Left ventricle myocardium inferior (tissue), 1 donor: ENCODE measurements around the gene CDHR4. TPM values are rescaled to one million over a fixed set of nuclear protein-coding genes. Genes with fewer than 3 reads are reported as not detected.
"Not testable (repeated sequence)": the region's sequence is repeated elsewhere in the genome, so short reads cannot be mapped to it uniquely, and the experiment has no call there.

Experiments
- DNase-seq: peaks from one replicate; pipeline ENCODE4 v3.0.0-alpha.2; 2020
- H3K27ac ChIP-seq: fragments of 200-600 bp; replicated peaks from 2 replicates; pipeline ENCODE4 v1.8.0; 2021
- H3K27me3 ChIP-seq: fragments of 200-600 bp; 2 replicates; pipeline ENCODE4 v1.8.0; 2021; ENCODE audit warnings: low read depth
- H3K36me3 ChIP-seq: fragments of 200-600 bp; 2 replicates; pipeline ENCODE4 v1.8.0; 2021
- H3K4me1 ChIP-seq: fragments of 200-600 bp; 2 replicates; pipeline ENCODE4 v1.8.0; 2021
- H3K4me3 ChIP-seq: fragments of 200-600 bp; 2 replicates; pipeline ENCODE4 v1.8.0; 2021; ENCODE audit warnings: mild to moderate bottlenecking, moderate library complexity
- H3K9me3 ChIP-seq: fragments of 200-600 bp; replicated peaks from 2 replicates; pipeline ENCODE4 v1.8.0; 2021
- intact Hi-C: fragments of 100-400 bp; cut with micrococcal nuclease; formaldehyde crosslinking; loops from one replicate; pipeline ENCODE4 v1.11.0; 2022
- total RNA-seq: library from RNA; stranded (reverse); fragmentation: NEBNext Ultra II Directional; extraction: Animal tissue kit (Norgen Biotek cat#: 25700); gene quantifications from one replicate; pipeline ENCODE4 v1.2.1, GENCODE V29; 2021
- TF ChIP-seq, protein P1 (sequence below): fragments of 200-600 bp; IDR thresholded peaks from 2 replicates; pipeline ENCODE4 v1.8.0; 2021; ENCODE audit warnings: antibody characterized with exemption, mild to moderate bottlenecking, borderline replicate concordance
- donor health status: DM: no; HTN: yes; CAD: no; lungs with severe emphysema.

The CDHR4 gene
- total RNA-seq, 1 donor from 2014 or later = not detected

DNA sequence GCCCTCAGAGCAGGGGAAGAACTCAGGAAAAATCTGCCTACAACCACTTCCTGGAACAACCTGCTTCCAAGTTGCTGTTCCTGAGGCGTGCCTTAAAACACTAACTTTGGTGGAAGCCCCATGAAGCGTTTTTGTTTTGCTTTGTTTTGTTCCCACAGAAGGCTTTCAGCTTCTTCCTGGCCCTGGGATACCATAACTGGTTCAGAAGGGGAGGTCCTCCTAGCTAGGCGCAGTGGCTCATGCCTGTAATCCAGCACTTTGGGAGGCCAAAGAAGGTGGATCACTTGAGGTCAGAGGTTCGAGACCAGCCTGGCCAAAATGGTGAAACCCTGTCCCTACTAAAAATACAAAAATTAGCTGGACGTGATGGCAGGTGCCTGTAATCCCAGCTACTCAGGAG, 12.1 kb downstream of the CDHR4 start:
- H3K27me3 ChIP-seq = no peaks in the 10 kb centered on the region
- peaks cover 46% of the 10 kb centered on the region for H3K4me1 ChIP-seq
- H3K36me3 ChIP-seq = peaks cover 9% of the 10 kb centered on the region
- peak overlapping the region; percentile 96 for H3K27ac ChIP-seq
- H3K9me3 ChIP-seq = no peaks in the 10 kb centered on the region
- DNase-seq = no peak
- intact Hi-C loops = no loop called here
- no peak overlapping the region for H3K4me3 ChIP-seq
- TF ChIP-seq, protein P1, sequence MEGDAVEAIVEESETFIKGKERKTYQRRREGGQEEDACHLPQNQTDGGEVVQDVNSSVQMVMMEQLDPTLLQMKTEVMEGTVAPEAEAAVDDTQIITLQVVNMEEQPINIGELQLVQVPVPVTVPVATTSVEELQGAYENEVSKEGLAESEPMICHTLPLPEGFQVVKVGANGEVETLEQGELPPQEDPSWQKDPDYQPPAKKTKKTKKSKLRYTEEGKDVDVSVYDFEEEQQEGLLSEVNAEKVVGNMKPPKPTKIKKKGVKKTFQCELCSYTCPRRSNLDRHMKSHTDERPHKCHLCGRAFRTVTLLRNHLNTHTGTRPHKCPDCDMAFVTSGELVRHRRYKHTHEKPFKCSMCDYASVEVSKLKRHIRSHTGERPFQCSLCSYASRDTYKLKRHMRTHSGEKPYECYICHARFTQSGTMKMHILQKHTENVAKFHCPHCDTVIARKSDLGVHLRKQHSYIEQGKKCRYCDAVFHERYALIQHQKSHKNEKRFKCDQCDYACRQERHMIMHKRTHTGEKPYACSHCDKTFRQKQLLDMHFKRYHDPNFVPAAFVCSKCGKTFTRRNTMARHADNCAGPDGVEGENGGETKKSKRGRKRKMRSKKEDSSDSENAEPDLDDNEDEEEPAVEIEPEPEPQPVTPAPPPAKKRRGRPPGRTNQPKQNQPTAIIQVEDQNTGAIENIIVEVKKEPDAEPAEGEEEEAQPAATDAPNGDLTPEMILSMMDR = no peak

DNA sequence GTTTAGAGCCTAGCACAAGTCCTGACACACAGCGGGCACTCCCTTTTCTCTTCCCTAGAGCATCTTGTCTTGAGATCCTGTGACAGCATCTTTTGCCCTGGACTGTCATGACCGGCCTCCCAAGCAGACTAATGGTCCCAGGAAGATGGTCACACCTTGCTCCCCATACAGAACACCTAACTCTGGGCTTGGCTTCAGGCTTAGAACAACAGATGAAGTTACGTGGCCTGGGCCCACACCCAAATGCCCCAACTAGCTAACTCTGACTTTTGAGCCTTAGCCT, 12.6 kb downstream of the CDHR4 start:
- peak overlapping the region; percentile 96 for H3K27ac ChIP-seq
- no peaks in the 10 kb centered on the region for H3K27me3 ChIP-seq
- no peak for DNase-seq
- H3K36me3 ChIP-seq = peaks cover 12% of the 10 kb centered on the region
- H3K9me3 ChIP-seq = no peaks in the 10 kb centered on the region
- H3K4me3 ChIP-seq = peak overlapping the region; percentile 96
- H3K4me1 ChIP-seq = peaks cover 50% of the 10 kb centered on the region
- intact Hi-C loops = no loop called here
- TF ChIP-seq, protein P1 = no peak

DNA sequence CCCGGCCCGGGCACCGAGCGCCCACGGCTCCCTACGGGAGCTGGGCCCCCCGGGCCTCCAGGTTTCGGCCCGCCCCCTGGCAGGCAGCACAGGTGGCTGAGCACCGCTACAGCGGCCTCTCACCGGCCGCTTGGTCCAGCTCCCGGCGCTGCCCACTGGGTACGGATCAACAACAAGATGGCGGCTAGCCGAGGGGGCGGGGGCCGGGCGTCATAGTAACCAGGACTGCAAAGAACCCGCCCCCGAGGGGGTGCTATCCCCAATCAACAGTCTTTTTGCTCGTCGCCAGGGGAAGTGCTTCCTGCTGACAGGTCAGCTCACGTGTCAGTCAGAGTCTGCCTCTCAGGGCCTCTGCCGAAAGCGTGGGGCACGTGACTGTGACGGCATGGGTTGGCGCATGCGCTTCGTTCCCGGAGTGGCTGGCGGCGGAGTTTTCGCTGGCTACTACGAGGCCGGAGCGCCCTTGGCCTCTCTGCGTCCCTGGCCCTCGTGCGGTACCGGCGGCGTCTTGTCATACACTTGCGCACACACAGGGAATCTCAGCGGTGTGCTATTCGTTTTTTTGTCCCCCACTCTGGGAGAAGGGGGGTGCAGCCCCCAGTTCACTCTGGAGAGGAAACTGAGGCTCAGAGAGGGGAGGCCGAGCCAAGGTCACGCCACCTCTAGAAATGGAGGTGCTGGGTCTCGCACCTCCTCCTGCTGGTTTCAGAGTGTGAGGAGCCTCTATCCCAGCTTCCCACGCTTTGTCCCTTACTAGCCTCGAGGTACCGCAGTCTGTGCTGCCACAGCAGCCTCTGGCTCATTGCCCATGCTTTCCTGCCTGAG, 13.1 kb downstream of the CDHR4 start, which contains the start of gene IP6K1:
IP6K1 (minus strand) TSS at position 186 of the 825 bp plus-strand sequence. CDS start 38,502 bp downstream, outside the sequence.
- peak within 1 kb of the TSS; percentile 96 for H3K4me3 ChIP-seq
- no peaks in the 10 kb centered on the region for H3K9me3 ChIP-seq
- H3K27ac ChIP-seq = peak within 1 kb of the TSS; percentile 96
- H3K27me3 ChIP-seq = no peaks in the 10 kb centered on the region
- peak; percentile 100 for DNase-seq
- peaks cover 15% of the 10 kb centered on the region for H3K36me3 ChIP-seq
- peaks cover 55% of the 10 kb centered on the region for H3K4me1 ChIP-seq
- TF ChIP-seq, protein P1 = no peak
- intact Hi-C loops = no loop called here

DNA sequence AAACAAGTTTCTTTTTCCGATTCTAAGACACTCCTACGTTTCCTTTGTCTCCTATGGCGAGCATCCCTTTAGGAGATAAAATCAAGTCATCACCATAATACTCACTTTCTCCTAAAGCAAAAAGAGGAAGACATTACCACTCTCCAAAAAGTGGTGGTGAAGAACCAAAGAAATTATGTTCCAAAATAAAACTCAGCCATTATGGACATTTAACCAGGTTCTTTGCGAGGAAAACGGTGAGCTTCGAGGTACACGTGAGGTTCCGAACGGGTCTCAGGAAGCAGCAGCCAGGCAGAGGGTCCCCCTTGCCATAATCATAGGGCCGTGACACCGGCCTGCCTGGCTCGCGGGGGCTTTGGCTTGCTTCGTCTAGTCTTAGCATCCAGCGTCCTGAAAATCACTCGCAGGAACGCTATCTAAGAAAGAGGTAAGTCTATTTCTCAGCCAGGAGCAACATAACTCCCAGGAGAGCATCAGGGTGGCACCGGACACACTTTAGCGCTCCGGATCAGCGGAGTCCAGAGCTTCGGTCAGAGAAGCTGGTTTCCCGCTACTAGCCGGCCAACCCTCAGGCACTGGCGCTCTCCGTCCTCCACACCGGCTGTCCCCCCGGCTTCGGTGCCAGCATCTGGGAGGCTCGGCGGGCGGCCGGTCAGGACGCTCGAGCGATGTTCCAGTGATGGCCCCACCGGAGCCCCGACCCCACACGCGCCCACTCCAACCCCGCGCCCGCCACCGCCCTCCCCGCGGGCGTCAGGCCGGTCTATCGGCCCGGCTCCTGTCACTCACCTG, 13.9 kb downstream of the CDHR4 start:
- H3K27me3 ChIP-seq = no peaks in the 10 kb centered on the region
- no peaks in the 10 kb centered on the region for H3K9me3 ChIP-seq
- DNase-seq = no peak
- peaks cover 63% of the 10 kb centered on the region for H3K4me1 ChIP-seq
- H3K27ac ChIP-seq = peak overlapping the region; percentile 96
- intact Hi-C loops = no loop called here
- H3K36me3 ChIP-seq = peaks cover 21% of the 10 kb centered on the region
- TF ChIP-seq, protein P1 = no peak
- peak overlapping the region; percentile 96 for H3K4me3 ChIP-seq

DNA sequence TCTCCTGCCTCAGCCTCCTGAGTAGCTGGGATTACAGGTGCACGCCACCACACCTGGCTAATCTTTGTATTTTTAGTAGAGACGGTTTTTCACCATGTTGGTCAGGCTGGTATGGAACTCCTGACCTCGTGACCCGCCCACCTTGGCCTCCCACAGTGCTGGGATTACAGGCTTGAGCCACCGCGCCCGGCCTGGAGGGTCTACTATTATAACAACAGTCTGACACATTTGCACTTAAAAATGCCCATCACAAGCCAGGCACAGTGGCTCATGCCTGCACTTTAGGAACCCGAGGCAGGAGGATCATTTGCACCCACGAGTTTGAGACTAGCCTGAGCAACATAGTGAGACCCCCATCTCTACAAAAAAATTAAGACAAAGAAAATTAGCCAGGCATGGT, 17.4 kb downstream of the CDHR4 start:
- Histone ChIP-seq H3K4me1 (peaks cover 75% of the 10 kb centered on the region), H3K36me3 (peaks cover 26% of the 10 kb centered on the region)
- H3K9me3 ChIP-seq, H3K27ac ChIP-seq, H3K4me3 ChIP-seq, H3K27me3 ChIP-seq, DNase-seq, intact Hi-C loops: not testable (repeated sequence)
